Neural crest cell (in vitro differentiated cells): ENCODE measurements around the gene SLC12A7. TPM values are rescaled to one million over a fixed set of nuclear protein-coding genes. Genes with fewer than 3 reads are reported as not detected.
A peak's percentile ranks its signal among the peaks of the same experiment; 100 is the strongest.
"Not testable (repeated sequence)": the region's sequence is repeated elsewhere in the genome, so short reads cannot be mapped to it uniquely, and the experiment has no call there.

ENCODE experiments used
- DNase-seq: peaks from one replicate; pipeline ENCODE4 v3.0.0; 2021; ENCODE audit warnings: low read depth, mixed read lengths, low spot score
- H3K27ac Mint-ChIP-seq: one replicate; pipeline ENCODE4 v1.8.0; 2021; ENCODE audit warnings: mild to moderate bottlenecking, mixed read lengths; ENCODE audit not compliant: unreplicated experiment
- H3K27me3 Mint-ChIP-seq: 2 replicates; pipeline ENCODE4 v1.8.0; 2021; ENCODE audit warnings: low read depth, mild to moderate bottlenecking, mixed read lengths
- H3K36me3 Mint-ChIP-seq: 2 replicates; pipeline ENCODE4 v1.8.0; 2021; ENCODE audit warnings: low read depth, mild to moderate bottlenecking, mixed read lengths
- H3K4me1 Mint-ChIP-seq: 2 replicates; pipeline ENCODE4 v1.8.0; 2021; ENCODE audit warnings: mixed read lengths
- H3K4me3 Mint-ChIP-seq: one replicate; pipeline ENCODE4 v1.8.0; 2021; ENCODE audit warnings: mild to moderate bottlenecking, mixed read lengths
- H3K9me3 Mint-ChIP-seq: 2 replicates; pipeline ENCODE4 v1.8.0; 2021; ENCODE audit warnings: mixed read lengths
- total RNA-seq: library from RNA; stranded (reverse); gene quantifications from 2 replicates; pipeline ENCODE4 v1.2.1, GENCODE V29; 2021
- TF ChIP-seq, protein P1 (sequence below): fragments of 200-600 bp; sonication (generic); conservative IDR thresholded peaks from 2 replicates; pipeline ENCODE4 v1.5.0; 2021; ENCODE audit warnings: antibody characterized with exemption, mild to moderate bottlenecking

Gene SLC12A7
- total RNA-seq, 1 donor from 2014 or later: 40.7 TPM

DNA sequence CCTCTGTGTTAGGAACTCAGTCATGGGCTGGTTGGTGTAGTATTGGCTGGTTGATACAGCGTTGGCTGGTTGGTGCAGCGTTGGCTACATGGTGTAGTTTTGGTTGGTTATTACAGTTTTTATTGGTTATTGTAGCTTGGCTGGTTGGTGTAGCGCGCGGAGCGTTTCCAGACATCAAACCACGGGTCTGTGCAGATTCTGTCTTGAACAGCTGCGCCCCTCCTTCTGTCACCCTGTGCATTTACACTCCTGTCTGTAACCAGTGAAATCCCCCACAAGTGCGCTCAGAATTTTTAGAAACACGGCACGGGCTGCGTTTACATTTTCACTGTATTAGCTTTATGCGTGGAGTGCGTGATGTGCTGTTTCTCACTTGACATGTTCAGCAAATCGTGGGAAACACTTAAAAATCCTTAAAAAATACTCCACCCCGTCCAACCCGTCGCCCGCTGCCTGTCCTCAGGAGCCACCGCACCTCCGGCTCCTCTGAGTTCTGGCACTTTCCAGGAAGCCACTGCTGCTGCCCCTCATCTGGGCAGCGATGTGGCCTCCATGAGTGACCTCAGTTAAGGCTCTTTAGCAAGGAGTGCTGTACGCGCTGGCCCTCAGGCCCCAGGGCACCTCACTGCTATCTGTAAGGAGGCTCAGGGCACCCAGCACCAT, 82.5 kb downstream of the SLC12A7 start:
- no peak overlapping the region for H3K27ac Mint-ChIP-seq
- TF ChIP-seq, protein P1, sequence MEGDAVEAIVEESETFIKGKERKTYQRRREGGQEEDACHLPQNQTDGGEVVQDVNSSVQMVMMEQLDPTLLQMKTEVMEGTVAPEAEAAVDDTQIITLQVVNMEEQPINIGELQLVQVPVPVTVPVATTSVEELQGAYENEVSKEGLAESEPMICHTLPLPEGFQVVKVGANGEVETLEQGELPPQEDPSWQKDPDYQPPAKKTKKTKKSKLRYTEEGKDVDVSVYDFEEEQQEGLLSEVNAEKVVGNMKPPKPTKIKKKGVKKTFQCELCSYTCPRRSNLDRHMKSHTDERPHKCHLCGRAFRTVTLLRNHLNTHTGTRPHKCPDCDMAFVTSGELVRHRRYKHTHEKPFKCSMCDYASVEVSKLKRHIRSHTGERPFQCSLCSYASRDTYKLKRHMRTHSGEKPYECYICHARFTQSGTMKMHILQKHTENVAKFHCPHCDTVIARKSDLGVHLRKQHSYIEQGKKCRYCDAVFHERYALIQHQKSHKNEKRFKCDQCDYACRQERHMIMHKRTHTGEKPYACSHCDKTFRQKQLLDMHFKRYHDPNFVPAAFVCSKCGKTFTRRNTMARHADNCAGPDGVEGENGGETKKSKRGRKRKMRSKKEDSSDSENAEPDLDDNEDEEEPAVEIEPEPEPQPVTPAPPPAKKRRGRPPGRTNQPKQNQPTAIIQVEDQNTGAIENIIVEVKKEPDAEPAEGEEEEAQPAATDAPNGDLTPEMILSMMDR: no peak
- no peak overlapping the region for H3K4me3 Mint-ChIP-seq
- no peaks in the 10 kb centered on the region for H3K36me3 Mint-ChIP-seq
- no peaks in the 10 kb centered on the region for H3K9me3 Mint-ChIP-seq
- DNase-seq: no peak
- no peaks in the 10 kb centered on the region for H3K4me1 Mint-ChIP-seq
- no peaks in the 10 kb centered on the region for H3K27me3 Mint-ChIP-seq

GRCh38 chr5:1028481-1029281, 83.2 kb downstream of the SLC12A7 start:
- no peak for DNase-seq
- TF ChIP-seq, protein P1: no peak
- Mint-ChIP-seq H3K4me1 (no peaks in the 10 kb centered on the region), H3K4me3 (no peak overlapping the region), H3K36me3 (no peaks in the 10 kb centered on the region), H3K9me3 (no peaks in the 10 kb centered on the region), H3K27me3 (no peaks in the 10 kb centered on the region), H3K27ac (peak overlapping the region; percentile 57)

DNA sequence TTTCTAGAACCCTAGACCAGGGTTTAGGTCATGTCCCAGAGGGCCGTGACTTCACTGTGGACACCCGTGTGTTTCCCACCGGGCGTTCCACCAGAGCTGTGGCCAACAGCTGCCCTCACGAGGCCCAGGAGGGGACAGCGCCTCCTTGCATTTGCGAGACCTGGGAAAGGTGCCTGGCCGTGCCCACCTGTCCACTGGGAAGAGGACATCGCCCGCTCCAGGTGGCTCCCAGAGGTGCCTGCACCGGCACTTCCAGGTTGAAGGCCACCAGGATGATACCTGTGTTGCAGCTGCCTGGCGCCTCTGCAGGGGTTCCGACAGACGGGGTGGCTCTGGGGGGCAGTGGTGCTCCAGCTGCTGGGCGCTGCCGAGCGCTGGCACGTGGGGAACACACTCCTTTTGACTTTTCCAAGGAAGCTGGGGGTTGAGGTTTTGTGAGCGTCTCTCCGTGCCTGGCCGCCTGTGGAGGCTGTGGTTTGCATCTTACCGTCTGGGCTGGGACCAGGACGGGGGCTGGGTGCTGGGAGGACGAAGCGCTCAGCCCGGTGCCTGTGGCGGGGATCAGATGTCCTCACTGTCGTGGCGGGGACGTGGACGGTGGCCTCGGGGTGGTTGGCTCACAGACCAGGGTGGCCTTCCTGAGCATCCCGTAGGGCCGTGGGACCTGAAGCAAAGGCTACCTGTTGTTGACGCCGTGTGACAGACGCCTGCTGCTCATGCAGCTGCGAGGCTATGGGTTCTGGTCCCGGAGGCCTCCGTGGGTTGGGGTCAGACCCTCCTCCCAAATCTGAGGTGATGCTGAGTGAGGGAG, 84.0 kb downstream of the SLC12A7 start:
- no peak overlapping the region for H3K4me3 Mint-ChIP-seq
- TF ChIP-seq, protein P1: no peak
- H3K36me3 Mint-ChIP-seq: no peaks in the 10 kb centered on the region
- H3K9me3 Mint-ChIP-seq: no peaks in the 10 kb centered on the region
- no peaks in the 10 kb centered on the region for H3K27me3 Mint-ChIP-seq
- H3K4me1 Mint-ChIP-seq: no peaks in the 10 kb centered on the region
- no peak for DNase-seq
- H3K27ac Mint-ChIP-seq: no peak overlapping the region

DNA sequence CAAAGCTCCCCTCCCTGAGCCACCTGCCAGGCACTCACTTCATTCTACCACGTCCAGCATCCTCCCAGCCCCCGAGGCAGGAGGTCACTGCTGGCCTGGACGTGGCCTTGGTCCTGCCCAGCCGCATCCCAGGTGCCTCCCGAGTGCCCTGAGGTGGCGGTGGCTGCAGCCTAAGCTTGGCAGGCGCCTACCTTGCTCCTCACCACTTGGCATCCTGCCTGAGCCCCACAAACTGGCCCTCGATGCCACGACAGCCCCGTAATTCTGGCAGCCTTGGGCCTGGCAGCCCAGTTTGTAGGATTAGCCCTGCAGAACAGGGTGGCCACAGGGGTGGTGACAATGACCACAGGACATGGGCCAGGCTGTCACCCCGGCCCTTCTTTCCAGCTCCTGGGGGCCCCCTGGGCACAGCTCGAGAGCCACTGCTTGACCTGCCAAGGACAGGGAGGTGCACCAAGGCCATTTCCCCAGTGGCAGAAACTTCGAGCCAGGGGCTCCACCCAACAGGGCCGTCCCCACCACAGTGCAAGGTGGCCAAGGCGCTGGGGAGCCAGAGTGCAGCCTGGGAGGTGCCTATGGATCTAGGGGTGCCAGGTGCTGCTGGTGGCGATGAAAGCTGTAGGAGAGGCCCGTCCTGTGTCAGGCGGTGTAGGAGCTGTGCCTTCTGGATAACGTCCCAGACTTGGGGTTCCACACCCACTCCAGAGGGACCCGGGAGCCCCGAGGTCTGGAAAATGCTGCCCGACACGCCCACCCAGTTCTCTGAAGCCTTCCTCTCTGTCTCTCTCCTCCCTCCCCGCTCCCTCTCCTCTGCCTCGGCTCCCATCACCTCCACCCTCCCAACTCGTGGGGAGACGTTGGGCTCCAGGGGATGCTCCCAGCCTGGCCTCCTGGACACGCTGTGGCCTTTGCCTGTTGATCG, 84.9 kb downstream of the SLC12A7 start:
- no peak overlapping the region for H3K4me3 Mint-ChIP-seq
- no peaks in the 10 kb centered on the region for H3K9me3 Mint-ChIP-seq
- TF ChIP-seq, protein P1: no peak
- no peaks in the 10 kb centered on the region for H3K36me3 Mint-ChIP-seq
- no peaks in the 10 kb centered on the region for H3K27me3 Mint-ChIP-seq
- H3K4me1 Mint-ChIP-seq: no peaks in the 10 kb centered on the region
- H3K27ac Mint-ChIP-seq: no peak overlapping the region
- DNase-seq: no peak

DNA sequence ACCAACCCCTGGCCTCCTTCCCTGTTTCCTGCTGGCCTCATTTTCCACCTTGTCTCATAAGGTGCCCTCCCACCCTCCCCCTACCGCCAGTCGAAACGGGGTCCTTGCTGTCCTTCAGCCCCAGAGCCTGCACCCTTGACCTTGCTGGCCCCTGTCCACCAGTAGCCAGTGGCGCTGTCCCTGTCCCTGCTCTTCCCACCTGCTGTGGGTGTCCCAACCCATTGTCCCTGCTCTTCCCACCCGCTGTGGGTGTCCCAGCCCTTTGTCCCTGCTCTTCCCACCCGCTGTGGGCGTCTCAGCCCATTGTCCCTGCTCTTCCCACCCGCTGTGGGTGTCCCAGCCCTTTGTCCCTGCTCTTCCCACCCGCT, 89.9 kb downstream of the SLC12A7 start:
- not testable (repeated sequence) for H3K27ac Mint-ChIP-seq, H3K9me3 Mint-ChIP-seq, H3K27me3 Mint-ChIP-seq, DNase-seq, H3K4me1 Mint-ChIP-seq, H3K4me3 Mint-ChIP-seq, H3K36me3 Mint-ChIP-seq
